22Rv1 (cell line): ENCODE data around the gene OR52E1.

Experiments used
- CTCF ChIP-seq: fragments of 450-650 bp; IDR thresholded peaks from 2 replicates; pipeline ENCODE4 v1.5.1; 2017; ENCODE audit warnings: mild to moderate bottlenecking
- ZFX ChIP-seq: fragments of 450-650 bp; IDR thresholded peaks from 2 replicates; pipeline ENCODE4 v1.6.1; 2017; ENCODE audit warnings: antibody characterized with exemption, borderline replicate concordance

DNA sequence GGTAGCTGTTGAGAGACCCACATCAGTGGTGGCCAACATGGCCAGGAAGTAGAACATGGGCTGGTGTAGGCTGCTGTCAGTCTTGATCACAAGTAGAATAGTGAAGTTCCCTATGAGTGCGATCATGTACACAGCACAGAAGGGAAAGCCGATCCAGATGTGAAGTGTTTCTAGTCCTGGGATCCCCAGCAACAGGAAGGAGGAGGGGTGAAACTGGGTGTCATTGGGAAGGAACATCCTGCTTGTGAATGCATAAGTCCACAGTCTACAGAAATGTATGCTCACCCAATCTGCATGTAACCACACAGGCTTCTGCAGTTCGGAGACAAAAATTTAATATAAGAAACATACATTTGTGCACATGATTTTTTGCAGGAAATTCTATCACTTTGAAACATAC lies 10.0 kb upstream of the OR52E1 start, which contains the start of gene OR52E2:
- no peak for TF ChIP-seq CTCF
- no peak for TF ChIP-seq ZFX
